HG02623 (cell line): ENCODE measurements around the gene LOXL3.
"Not testable (repeated sequence)": the region's sequence is repeated elsewhere in the genome, so short reads cannot be mapped to it uniquely, and the experiment has no call there.

Experiments
- ATAC-seq: cut with Tn5 transposase; IDR thresholded peaks from one replicate; pipeline ENCODE4 v1.9.1; 2021; ENCODE audit warnings: moderate library complexity; ENCODE audit not compliant: unreplicated experiment

LOXL3 gene

GRCh38 chr2:74496997-74497776 lies 56.6 kb downstream of the LOXL3 start:
- no peak for ATAC-seq

- no peak for ATAC-seq
Measured at GRCh38 chr2:74495440-74495839, 58.3 kb downstream of the LOXL3 start.

GRCh38 chr2:74493546-74493945 lies 60.2 kb downstream of the LOXL3 start:
- ATAC-seq, result no peak

- no peak for ATAC-seq
Measured at GRCh38 chr2:74491648-74492544, 61.8 kb downstream of the LOXL3 start.

- no peak for ATAC-seq
Measured at GRCh38 chr2:74489906-74490305, 63.8 kb downstream of the LOXL3 start.

GRCh38 chr2:74488643-74489481 lies 64.9 kb downstream of the LOXL3 start:
- no peak for ATAC-seq

GRCh38 chr2:74486141-74486540 lies 67.6 kb downstream of the LOXL3 start:
- ATAC-seq, result no peak

GRCh38 chr2:74483675-74484164 lies 70.0 kb downstream of the LOXL3 start:
- ATAC-seq, result not testable (repeated sequence)

- peak; percentile 87 for ATAC-seq
Measured at GRCh38 chr2:74482801-74483674, 70.7 kb downstream of the LOXL3 start, which contains the start of the genes CCDC142 and TTC31. Gene CCDC142 (minus strand): TSS chr2:74482998. CDS start chr2:74482837, 161 bp downstream. Gene TTC31 (plus strand): TSS chr2:74483081. CDS start chr2:74483096, 15 bp downstream.
